GM21447 (cell line): ENCODE results near the gene CST8.
"Not testable (repeated sequence)": the region's sequence is repeated elsewhere in the genome, so short reads cannot be mapped to it uniquely, and the experiment has no call there.

Experiments used
- ATAC-seq: cut with Tn5 transposase; IDR thresholded peaks from one replicate; pipeline ENCODE4 v1.9.1; 2021; ENCODE audit not compliant: unreplicated experiment

CST8 gene, protein sequence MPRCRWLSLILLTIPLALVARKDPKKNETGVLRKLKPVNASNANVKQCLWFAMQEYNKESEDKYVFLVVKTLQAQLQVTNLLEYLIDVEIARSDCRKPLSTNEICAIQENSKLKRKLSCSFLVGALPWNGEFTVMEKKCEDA

DNA sequence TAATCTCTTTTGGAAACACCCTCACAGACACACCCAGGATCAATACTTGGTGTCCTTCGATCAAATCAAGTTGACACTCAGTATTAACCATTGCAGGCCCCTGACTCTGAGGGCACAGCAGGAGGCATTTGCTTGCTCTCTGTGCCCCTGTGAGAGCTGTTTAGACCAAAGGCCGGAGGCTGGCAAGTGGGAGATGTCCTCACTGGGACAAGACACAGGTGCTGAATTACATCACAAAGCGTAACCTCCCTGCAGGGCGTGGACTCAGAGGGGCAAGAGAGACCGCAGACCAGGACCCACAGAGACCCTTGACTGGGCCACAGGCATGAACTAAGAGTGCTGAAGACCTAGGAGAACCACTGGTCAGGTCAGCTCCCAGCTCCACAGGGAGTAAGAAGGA lies at the start of gene CST8:
Gene CST8, plus strand, starts transcription at position 301 of the 400 bp plus-strand sequence. CDS start 551 bp downstream, outside the sequence.
- ATAC-seq: no peak

GRCh38 chr20:23441850-23442313 lies 49.0 kb upstream of the CST8 start:
- ATAC-seq: no peak

- ATAC-seq: no peak
Observed at GRCh38 chr20:23442436-23442835, 48.5 kb upstream of the CST8 start.

GRCh38 chr20:23444859-23445258 lies 46.1 kb upstream of the CST8 start:
- ATAC-seq: no peak

DNA sequence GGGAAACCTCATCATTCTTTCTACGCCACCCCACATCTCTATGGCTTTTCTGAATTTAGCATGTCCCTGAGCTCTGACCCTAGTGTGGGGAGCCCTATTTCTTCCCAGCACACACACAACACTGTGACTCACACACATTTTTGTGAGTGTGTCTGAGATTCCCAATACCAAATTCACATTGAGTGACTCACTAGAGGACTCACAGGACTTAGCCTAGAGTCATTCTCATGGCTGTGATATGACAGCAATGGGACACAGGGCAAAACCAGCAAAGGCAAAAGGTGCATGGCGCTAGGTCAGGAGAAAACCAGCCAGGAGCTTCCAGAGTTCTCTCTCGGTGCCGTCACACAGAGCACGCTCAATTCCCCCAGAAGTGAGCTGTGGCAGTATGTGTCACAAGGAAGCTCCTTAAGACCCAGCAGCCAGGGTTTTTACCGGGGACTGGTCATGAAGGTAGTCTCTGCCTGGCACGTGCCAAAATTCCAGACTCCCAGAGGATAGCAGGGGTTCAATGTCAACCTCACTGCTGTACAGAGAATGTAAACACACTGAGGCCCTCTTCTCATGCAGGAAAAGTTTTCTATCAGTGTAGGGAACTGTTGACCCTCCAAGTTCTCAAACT lies 45.2 kb upstream of the CST8 start:
- no peak for ATAC-seq

DNA sequence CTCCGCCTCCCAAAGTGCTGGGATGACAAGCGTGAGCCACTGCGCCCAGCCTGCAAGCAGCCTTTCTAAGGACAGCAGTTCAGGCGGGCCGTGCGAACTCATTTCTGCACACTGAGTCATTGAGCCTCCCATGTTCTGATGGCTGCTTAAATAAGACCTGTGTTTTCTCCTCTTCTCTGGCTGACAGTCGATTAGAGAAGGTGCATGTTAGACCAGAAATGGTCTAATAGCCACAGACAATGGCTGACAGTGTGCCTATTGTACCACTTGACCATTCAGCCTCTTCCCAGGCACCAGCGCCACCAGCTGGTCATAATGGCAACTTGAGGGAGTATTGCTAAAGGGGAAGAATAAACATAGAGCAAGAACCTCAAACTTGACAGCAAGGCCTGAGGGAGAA lies 44.4 kb upstream of the CST8 start:
- ATAC-seq: peak; percentile 65

- ATAC-seq: no peak
Observed at GRCh38 chr20:23448167-23448566, 42.8 kb upstream of the CST8 start.

- no peak for ATAC-seq
Observed at GRCh38 chr20:23449421-23449820, 41.5 kb upstream of the CST8 start.

GRCh38 chr20:23450877-23451276 lies 40.0 kb upstream of the CST8 start:
- ATAC-seq: no peak

DNA sequence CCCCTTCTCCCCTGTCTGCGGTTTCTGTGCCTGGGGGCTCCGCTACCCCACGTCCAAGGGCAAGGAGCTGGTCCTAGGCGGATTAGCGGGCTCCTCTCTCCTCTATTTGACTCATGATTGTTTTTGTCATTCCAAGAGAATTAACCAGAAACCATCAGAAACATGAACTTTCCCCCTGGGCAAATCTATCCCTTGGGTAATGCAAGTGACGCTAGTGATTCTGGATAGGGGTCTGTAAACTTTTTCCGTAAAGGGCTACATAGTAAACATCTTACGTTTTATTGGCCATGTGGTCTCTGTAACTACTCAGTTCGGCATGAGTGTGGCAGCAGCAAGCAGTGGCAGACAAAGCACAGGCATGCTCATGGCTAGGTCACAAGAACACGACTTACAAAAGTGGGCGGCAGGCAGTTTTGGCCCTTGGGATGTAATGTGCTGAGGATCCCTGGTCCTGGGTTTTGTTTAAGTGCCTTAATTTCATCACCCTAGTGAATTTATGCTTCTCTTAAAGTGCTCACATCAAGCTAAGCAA lies 38.9 kb upstream of the CST8 start:
- no peak for ATAC-seq

GRCh38 chr20:23452776-23453175 lies 38.1 kb upstream of the CST8 start, which contains the start of gene CST11:
CST11 (minus strand) TSS chr20:23452876; CDS start chr20:23452811, 65 bp downstream.
- no peak for ATAC-seq

- ATAC-seq: no peak
Observed at GRCh38 chr20:23453549-23454543, 37.1 kb upstream of the CST8 start.

DNA sequence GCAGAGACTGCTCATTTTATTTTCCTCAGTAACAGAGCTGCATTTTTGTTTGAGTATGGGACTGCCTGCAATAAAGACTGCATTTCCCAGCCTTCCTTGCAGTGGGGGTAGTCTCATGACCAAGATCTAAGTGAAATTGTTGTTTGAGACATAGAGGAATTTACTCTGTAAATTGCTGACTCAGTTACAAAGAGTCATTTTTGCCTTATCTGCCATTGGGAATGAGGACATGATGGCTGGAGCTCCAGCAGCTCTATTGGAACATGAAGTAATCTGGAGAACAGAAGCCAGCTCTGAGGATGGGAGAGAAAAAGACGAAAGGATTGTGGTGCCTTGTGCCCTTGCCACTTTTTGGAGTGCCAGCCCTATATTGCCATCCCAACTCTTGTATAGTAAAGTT lies 36.1 kb upstream of the CST8 start:
- ATAC-seq: no peak

- no peak for ATAC-seq
Observed at GRCh38 chr20:23455639-23456038, 35.3 kb upstream of the CST8 start.

DNA sequence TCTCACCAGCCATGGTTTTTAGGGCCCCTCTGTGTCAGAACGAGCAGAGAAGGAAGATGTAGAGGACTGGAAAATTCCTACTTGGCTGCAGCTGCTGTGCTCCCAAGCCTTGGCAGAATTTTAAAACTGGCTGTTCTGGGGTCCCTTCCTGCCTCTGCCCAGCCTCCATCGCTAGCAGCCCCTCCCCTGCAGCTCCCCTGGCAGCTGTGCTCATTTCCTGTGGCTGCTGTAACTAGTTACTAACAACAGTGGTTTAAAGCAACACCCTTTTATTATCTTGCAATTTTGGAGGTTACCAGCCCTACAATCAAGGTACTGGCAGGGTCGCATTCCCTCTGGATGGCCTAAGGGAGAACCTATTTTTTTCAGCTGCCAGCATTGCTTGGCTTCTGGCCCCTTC lies 34.5 kb upstream of the CST8 start:
- no peak for ATAC-seq

- ATAC-seq: no peak
Observed at GRCh38 chr20:23456873-23457272, 34.0 kb upstream of the CST8 start.

- ATAC-seq: no peak
Observed at GRCh38 chr20:23459461-23460150, 31.3 kb upstream of the CST8 start.

- ATAC-seq: no peak
Observed at GRCh38 chr20:23461180-23461579, 29.7 kb upstream of the CST8 start.

DNA sequence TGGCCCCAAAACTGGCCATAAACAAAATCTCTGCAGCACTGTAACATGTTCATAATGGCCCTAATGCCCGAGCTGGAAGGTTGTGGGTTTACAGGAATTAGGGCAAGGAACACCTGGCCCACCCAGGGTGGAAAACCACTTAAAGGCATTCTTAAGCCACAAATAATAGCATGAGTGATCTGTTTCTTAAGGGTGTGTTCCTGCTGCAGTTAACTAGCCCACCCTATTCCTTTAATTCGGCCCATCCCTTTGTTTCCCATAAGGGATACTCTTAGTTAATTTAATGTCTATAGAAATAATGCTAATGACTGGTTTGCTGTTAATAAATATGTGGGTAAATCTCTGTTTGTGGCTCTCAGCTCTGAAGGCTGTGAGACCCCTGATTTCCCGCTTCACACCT lies 24.0 kb upstream of the CST8 start:
- not testable (repeated sequence) for ATAC-seq

DNA sequence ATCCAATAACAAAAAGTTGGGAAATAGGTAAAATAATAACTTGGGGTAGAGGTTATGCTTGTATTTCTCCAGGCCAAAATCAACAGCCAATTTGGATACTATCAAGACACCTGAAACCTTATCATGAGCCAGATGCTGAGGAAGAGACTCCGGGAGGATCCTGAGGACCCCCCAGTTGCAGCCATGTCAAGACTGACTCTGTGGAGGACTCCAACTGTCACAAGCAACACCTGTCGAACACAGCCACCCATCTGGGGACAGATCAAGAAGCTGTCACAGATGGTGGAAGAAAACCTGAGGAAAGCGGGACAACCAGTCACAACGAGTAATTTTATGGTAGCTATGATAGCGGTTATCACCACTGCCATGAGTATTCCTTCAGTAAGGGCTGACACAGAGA lies 18.6 kb upstream of the CST8 start:
- not testable (repeated sequence) for ATAC-seq

GRCh38 chr20:23473293-23473692 lies 17.6 kb upstream of the CST8 start:
- not testable (repeated sequence) for ATAC-seq
